Stimulated activated naive CD8-positive, alpha-beta T cell treated with anti-CD3 and anti-CD28 coated beads, Interleukin-15, Interleukin-2, amounts not matched to agents 100 U/mL and 50 U/mL, for 24 hours (primary cell): Measurements from ENCODE around the gene MSI2.

ENCODE experiments used
- ATAC-seq: fragments of 150-1000 bp; cut with Tn5 transposase; one replicate; pipeline ENCODE4 v1.10.0; 2021
- DNase-seq: peaks from one replicate; pipeline ENCODE4 v3.0.0; 2021

MSI2 gene

DNA sequence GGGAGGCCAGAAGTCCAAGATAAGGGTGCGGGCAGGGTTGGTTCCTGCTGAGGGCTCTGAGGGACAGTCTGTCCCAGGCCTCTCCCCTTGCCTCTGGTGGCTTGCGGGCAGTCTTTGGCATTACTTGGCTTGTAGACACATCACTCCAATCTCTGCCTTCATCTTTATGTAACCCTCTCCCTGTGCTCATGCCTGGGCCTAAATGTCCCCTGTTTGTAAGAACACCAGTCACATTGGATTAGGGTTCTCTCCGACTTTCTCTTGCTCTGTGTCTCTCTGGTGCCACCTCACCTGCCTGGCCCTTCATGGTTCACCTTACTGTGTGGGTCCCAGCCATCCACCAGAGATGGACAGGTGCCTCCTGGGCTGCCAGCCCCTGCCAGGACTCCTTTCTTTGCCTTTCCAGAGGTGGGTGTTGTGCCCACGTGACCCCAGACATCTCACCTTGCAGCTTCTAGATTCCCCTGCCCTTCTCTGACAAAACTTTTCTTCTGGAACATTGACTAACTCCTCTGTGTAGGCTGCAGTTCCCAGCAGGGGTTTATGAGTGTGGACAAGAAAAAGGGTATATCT lies 205.8 kb downstream of the MSI2 start:
- no peak for ATAC-seq
- no peak for DNase-seq

DNA sequence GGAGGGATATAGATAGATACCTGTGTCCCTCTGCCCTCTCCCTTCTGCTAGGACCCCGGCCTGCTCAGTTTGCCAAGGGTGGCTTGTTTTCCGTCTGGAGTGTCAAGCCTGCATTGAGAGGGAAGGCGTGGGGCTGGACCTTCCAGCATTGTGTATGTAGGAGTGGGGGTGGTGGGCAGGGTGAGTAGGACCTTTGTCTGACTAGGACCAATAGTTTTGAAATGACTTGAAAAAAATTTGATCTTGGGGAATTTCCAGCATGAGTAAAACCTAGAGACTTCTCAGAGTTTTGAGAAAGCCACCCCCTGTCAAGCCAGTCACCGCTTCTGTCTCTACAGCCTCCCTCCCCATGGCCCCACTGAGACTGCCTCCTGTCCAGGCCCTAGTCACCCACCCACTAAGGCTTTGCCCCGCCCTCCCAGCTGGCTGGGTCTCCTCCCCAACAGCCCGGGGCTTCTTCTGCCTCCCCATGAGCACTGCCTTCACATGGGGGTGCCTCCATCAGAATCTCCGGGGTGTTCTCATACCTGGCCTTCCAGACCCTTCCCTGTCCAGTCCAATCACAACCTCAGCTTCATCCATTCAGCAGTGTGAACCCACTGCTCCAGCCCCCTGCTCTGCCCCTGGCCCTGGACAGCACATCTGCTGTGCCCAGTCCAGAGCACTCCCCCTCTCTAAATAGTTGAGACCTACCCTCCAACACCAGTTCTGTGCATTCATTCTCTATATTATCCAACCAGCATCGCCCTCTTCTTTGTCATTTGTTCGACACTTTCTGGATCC lies 207.0 kb downstream of the MSI2 start:
- ATAC-seq (peak; percentile 94), DNase-seq (peak; percentile 88)

DNA sequence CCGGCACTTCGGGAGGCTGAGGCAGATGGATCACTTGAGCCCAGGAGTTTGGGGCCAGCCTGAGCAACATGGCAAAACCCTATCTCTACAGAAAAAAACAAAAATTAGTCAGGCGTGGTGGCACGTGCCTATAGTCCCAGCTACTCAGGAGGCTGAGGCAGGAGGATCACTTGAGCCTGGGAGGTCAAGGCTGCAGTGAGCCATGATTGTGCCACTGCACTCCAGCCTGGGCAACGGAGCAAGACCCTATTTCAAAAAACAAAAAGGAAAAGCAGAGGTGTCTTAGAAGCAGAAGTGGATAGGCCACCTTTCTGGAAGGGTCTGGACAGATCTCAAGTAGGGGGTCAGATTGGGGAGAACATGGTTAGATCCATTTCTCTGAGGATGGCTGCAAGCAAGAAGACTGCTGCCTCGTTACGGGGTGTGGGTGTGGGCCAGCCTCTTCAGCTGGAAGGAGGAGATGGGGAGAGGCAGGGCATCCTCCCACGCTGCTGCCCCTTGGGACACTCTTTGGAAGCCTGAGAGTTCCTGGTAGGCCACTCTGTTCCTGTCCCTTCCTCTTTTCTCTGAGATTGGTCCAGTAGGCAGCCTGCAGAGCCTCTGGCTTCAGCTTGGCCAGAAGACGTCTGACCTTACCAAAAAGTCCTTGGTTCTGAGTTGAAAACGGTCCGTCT lies 208.0 kb downstream of the MSI2 start:
- DNase-seq (no peak), ATAC-seq (no peak)

DNA sequence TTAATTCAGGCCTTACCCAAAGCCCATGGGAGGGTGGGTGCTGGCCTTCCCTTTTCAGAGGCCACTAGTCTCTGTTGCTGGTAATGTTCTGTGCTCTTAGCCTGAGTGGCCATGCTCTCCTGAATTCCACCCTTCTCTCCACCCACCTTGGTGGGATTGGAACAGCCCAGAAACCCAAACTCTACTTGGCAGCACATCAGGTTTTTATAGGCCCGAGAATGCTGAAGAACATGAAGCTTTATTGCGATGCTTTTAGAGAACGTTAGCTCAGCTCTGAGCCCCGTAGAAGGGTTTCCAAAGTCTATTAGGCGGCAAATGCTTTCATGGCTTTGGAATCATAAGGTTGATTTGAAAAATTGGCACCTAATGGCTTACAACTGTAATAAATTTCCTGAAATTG lies 209.3 kb downstream of the MSI2 start:
- no peak for DNase-seq
- ATAC-seq, result no peak

DNA sequence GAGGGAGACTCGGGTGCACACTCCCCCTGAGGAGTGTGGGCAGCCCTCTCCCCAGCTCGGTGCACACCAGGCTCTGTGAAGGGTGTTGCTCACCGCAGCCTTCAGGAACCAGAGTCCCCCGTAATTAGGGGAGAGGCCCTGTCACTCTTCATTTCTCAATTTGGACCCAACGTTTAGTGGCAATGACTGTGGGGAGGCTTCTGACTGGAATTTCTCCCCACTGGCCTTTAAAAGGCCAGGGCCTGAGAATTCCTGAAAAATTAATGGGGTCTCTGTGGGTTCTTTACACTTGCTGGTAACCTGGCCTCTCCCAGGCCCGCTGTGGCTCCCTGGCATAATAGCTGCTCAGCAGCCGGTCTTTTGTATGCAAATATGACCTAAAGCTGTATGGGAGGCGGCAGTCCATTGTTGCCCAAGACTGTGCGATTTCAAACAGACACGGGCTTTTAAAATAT lies 209.7 kb downstream of the MSI2 start:
- DNase-seq (no peak), ATAC-seq (no peak)

DNA sequence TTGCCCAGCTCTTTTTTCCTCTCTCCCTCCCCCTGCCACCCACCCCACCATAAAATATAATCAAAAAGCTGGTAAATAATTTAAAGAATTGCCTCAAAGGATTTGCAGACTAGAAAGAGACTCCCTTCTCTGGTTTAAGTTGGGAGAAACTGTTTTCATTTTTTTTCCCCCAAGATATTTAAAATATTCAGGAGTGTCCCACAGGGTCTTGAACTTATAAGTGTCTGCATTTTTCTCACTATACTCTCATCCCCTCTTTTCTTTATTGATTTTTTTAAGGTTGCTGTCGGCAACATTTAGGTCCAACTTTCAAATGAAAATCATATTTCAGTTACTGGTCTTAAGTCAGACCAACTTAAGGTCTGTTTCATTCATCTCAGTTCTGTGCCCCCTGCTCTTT lies 210.2 kb downstream of the MSI2 start:
- DNase-seq (no peak), ATAC-seq (no peak)

DNA sequence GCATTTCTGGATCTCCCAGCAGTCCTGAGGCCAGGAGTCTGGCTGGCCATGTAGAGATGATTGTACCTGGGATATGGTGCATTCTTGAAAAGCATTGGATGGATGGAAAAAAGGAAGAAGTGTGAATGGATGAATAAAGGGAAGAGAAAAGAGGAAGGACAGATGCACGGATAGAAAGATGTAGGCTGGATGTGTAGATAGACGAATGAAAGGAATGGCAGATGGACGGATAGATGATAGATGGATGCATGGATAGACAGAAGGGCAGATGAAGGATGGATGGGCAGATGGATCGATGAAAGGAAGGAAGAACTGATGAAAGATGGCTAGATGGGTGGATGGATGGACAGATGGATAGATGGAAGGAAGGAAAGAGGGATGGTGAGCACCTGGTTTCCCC lies 210.9 kb downstream of the MSI2 start:
- no peak for DNase-seq
- ATAC-seq, result no peak

DNA sequence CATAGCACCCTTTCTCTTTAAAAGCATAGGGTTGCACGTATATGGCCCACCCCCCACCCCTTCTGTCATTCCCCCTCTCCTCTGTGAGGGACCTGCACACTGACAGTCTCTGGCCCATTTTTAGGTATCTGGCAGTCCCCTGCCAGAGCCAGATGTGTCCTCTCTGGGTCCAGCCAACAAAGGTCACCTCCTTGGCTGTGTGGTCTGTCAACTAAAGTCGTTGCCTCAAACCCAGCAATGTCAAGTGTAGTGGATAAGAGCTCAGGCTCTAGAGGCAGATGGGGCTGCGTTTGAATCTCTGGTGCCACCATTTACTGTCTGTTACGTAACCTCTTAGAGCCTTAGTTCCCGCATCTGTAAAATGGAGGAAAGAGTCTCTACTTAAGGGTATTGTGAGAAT lies 211.5 kb downstream of the MSI2 start:
- ATAC-seq (no peak), DNase-seq (no peak)

DNA sequence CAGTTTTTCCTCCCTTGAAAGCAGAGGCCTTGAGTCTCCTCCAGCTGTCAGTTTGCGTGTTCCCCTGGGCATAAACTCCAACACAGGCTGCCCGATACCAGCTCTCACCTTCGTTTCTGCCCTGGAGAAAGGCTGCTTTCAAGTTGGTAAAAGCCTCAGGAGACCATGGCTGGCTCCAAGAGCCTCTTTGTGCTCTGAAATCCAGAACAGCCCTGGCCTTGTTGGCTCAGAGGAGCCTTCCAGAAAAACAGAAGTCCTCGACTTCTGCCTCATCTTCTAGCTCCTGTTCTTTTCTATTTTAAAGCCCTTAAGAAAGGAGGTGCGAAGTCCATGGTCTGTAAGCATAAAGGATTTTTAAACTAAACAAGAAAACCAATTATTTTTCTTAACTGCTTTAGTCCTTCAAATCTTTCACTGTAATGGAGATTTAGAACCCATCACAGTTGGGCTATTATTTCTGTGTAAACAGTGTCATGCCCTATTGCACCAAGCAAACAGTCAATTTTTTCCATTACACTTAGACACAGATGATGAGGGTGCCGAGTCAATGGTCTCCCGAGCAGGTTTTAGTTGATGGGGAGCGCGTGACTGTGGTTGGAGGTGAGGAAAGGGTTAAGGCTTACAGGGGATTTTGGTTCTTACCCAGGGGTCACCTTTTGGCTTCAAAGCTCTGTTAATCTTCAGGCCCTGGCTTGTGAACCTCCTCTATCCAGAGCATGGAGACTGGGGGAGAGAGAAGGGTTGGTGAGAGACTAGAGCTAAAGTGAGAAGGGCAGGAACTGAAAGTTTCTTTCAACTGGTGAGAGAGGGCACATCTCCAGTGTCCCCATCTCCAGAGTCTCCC lies 212.8 kb downstream of the MSI2 start:
- ATAC-seq, result peak; percentile 68
- peak; percentile 29 for DNase-seq

DNA sequence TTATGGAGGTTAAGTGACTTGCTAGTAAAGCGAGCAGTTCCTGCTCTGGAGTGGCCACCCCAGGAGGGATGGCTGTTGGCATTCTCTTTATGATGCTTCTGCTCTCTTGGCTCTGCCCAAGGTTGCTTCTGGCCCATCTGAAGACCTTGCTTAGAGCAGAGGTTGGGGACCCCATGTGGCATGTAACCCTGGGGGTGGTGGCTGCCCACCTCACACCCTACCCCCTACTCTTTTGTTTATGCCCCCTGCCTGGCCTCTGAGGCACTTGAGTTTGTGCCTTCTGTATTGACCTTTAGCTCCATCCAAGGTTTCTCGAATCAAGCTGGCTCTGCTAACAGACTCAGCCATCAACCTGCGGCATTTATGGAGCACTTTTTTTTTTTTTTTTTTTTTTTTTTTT lies 214.6 kb downstream of the MSI2 start:
- ATAC-seq (no peak), DNase-seq (no peak)

DNA sequence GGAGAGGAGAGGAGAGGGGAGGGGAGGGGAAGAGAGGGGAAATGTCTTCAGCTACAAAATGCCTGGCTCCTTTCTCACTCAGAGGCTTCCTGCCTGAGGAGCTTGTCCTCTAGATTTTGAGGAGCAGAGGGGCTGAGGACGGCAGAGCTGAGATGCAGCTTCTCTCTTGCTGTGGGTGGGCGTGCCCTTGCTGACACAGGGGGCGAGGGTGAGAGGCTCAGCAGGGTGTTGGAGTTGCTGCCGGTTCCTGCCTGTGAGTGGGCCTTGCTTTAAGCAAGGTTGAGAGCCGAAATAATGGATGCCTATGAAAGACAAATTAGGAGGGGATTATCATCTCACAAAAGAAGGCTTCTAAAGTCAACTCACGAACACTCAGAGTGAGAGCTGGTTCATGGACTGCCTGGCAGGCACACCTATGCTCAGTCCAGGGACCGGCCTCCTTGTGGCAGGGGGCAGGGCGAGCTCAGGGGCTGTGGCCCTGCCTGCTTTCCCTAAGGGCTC lies 215.6 kb downstream of the MSI2 start:
- no peak for ATAC-seq
- no peak for DNase-seq

DNA sequence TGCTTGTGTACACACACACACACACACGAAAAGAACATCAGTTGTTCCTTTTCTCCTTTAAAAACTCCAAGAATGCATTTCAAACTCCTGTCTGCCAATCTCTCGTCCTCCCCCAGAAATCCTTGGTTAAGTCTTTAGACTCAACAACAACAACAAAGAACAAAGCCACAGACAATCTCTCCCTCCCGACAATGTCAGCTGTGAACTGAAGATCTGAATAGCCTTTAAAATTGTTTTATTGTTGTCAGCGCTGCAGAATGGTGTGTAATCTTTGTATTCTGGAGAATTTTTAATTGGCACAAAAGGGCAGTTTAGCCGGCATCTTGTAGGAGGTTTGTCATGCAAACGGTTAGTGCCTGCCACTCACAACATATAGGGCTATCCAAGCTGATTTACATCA lies 219.5 kb downstream of the MSI2 start:
- ATAC-seq (no peak), DNase-seq (no peak)

DNA sequence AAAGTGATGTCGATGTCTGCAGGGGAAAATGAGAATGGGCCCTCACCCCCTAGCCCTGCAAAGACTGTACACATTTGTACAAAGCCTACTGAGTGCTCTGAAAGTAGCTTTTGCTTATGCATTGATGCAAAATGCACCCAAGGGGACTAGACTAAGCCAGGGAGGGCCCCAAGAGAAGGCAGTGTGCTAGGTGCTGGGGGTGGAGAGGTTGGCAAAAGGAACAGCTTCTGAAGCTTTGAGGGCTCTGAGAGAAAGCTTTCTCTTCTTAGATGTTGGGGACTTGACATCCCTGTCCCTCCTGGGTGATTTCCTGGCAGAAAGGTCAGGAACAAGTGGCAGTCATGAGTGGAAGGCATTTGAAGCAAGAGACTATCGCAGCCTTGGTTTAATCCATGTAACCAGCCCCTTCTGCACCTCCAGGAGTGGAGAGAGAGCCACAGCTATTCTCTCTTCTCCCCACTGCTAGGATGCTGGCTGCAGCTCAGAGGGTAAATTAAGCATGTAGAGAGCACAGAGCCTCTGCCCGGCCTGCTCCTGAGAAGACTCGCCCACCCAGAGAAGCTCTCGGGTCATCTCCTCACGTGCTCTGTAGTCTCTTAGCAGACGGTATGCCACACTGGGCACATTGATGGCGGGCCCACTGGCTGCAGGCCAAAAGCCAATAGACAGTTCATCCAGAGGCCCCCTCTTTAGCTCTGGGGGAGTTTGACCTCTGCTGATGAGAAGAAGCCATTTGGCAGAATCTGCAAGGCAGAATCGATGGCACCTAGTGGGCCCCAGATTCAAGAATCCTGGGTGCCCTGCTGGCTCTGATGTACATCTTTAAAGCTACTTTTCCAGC lies 221.4 kb downstream of the MSI2 start:
- peak; percentile 17 for ATAC-seq

DNA sequence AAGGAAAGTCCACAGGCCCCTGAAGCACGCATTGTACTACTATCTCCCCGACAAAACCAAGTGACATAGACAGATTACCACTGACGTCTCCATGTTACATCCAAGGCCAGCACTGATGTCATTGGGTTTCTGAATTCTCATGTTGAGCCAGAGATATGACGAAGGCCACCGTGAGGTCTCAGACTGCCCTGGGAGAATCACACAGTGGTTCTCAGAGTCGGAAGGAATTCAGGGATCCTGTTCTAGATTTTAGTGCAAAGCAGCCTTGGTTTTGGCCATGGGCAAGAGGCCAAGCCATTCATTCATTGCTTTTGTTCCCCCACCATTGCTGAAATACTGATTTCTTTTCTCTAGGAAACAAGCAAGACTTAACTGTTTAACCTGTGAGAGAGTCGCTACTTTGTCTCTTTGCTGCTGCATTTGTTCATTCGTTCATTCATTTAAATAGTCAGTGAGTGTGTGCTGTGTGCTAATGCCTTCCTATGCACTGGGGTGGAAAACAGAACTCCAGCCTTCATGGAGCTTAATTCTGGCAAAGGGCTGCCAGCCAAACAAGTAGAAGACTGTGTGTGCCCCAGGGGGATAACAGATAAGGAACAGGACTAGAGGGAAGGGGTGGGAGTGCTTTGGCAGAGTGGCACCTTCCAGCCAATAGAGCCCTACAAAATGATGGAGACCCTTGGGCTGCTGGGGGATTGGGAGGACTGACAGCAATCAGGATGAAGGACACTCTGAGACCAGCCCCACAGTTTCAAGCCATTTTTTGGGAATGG lies 222.3 kb downstream of the MSI2 start:
- DNase-seq (no peak), ATAC-seq (no peak)

More for the DNA sequence above, 221.4 kb downstream of the MSI2 start:
- DNase-seq, result no peak

DNA sequence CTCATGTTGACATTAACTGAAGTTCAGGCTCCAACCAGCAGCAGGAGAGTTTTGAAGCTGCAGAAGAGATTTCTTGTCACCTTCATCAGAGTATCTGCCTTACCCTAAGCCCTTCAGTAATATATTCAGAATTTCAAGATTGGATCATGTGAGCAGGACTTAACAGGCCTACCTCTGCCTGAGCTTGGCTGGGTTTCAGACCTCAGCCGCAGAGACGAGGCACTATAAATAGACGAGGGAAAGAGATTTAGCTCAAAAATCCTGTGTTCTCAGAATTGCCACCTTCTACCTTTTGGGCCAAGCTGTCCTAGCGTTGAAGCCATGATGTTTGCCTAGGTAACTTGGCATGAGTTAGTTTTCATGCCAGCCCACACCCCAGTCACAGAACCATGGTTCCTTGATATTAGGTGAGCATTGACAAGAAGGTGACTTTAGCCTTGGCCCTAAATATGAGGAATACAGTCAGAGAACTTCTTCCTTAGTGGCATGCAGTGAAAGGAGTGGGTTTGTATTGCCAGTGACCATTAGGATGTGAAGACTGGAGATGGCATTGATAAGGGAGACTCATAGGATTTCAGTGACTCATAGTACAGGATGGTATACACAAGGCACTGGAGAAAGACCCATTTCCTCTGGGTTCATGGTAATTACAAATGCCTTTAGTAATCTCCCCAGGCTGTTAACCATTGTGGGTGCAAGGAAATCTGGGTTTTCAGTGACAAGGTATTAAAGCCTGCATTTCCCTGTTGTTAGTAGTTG lies 224.3 kb downstream of the MSI2 start:
- ATAC-seq (peak; percentile 40), DNase-seq (no peak)

DNA sequence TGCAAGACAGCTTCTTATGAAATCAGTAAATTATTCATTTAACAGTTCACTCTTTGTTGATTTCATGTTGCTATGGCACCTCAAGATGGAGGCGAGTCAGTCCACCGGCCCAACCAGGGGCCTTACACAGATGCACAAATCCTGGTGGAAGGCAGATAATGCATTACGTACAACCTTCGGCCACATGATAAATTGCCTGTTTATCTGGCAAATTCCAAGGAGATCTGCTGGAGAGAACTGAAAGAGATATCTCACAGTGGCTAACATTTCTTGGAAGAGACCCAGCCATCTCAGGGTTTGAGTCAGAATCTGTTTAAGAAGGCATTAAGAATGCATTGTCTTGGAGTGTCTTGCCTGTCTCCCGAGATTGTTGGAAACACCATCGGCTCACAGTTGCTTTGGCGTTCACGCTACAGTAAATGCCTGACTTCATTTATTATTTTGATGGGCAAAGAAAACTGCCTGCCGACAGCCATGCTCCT lies 225.6 kb downstream of the MSI2 start:
- DNase-seq (no peak), ATAC-seq (no peak)

DNA sequence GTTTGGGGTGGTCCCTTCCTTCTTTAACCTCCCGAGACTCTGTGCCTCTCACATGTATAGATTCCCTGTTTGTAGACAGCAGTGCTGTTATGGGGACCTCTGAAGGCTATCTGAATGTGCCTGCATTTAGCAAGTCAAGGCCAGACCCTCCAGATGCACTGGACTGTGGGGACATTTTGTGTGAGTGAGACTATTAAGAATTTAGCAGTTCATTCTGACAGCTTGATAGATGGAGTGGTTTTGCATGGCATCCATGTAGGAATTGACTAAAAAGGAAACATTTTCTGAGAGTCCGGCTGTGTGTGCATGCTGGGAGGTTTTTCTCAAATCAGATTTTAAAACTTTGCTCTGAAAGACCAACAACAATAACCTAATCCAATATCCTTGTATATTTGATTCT lies 226.3 kb downstream of the MSI2 start:
- DNase-seq, result no peak
- ATAC-seq, result no peak

DNA sequence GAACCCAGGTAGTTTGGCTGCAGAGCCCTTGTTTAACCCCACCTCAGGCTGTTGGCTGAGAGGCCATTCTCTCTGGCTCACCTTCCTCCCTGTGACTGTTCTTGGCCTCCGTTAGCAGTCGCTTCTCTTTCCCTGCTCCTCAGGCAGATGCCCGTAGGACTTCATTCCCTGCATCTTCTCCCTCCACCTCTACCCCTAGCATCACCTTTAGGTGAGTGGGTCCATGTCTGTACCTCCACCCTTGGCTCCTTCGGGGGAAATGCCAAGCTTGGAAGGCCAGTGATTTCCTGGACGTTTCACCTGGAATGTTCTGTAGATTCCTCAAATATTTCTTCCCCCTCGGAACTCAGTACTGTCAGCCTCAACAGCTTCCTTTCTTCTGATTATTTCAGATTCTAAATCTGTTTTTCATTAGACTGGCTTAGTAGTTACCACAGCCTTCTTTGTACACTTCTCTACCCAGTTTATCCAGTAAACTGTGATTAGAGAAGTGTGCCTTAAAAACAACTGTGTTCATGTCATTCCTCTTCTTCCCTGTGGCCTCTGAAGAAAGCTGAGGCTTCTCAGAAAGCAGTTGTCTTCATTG lies 227.9 kb downstream of the MSI2 start:
- DNase-seq, result no peak

DNA sequence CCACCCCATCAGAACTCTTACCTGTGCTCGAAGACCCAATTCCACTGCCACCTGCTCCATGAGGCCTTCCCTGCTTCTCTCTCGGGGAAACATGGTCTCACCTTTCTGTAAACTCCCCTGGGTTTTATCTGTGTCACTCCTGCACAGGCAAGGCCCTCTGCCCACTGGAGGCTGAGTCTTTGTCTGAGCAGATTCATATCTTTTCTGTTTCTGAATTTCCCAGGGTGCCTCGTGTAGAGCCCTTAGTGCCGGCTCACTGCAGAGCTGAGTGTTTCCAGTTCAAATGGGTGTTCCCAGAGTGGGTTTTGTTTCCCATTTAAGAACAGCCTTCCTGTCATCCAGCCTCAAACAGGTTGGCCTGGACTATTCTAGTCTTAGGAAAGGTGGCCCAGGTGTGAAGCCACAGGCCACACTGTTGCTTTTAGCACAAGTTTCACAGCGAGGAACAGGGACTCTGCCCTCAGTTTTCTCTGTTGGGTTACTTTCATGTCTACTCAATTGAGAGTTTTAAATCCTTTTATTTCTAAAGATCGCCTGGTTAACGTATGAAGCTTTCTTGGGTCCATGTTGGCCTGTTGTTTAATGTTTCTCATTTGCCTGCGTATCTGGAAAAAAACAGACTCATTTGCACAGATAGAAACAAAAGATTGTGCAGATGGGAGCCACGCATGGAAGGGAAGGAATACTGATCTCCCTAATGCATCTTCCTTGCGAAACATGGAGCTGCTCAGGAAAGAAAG lies 228.7 kb downstream of the MSI2 start:
- peak; percentile 11 for ATAC-seq
- no peak for DNase-seq

More for the DNA sequence above, 227.9 kb downstream of the MSI2 start:
- no peak for ATAC-seq
